Calu3 (cell line): ENCODE data around the gene USP24. TPM values are rescaled to one million over a fixed set of nuclear protein-coding genes. Genes with fewer than 3 reads are reported as not detected.
"Not testable (repeated sequence)": the region's sequence is repeated elsewhere in the genome, so short reads cannot be mapped to it uniquely, and the experiment has no call there.

Experiments
- BruUV-seq: library from RNA; stranded (reverse); fragments of 400-500 nt; replicated peaks from 2 replicates; lab custom pipeline; 2021; lab: Mats Ljungman, UMichigan
- CTCF ChIA-PET: fragments of 300-600 bp; sonication (Branson Sonifier 250); formaldehyde crosslinking; loops from one replicate; lab custom pipeline; 2022; ENCODE audit warnings: antibody characterized with exemption; lab: Charles Lee
- DNase-seq: peaks from one replicate; pipeline ENCODE4 v3.0.0; 2022
- H3K27ac Mint-ChIP-seq: one replicate; pipeline ENCODE4 v1.8.0; 2022; ENCODE audit warnings: mixed read lengths; ENCODE audit not compliant: unreplicated experiment
- H3K27me3 Mint-ChIP-seq: one replicate; pipeline ENCODE4 v1.8.0; 2022; ENCODE audit warnings: mixed read lengths; ENCODE audit not compliant: unreplicated experiment
- H3K36me3 Mint-ChIP-seq: one replicate; pipeline ENCODE4 v1.8.0; 2022; ENCODE audit warnings: mild to moderate bottlenecking, moderate library complexity, mixed read lengths; ENCODE audit not compliant: insufficient read depth, unreplicated experiment
- H3K4me1 Mint-ChIP-seq: one replicate; pipeline ENCODE4 v1.8.0; 2022; ENCODE audit warnings: mild to moderate bottlenecking, low read depth, mixed read lengths; ENCODE audit not compliant: unreplicated experiment
- H3K4me3 Mint-ChIP-seq: one replicate; pipeline ENCODE4 v1.8.0; 2022; ENCODE audit warnings: mild to moderate bottlenecking, low read depth, moderate library complexity, mixed read lengths; ENCODE audit not compliant: unreplicated experiment
- H3K9me3 Mint-ChIP-seq: one replicate; pipeline ENCODE4 v1.8.0; 2022; ENCODE audit warnings: low read depth, mixed read lengths; ENCODE audit not compliant: unreplicated experiment
- CTCF ChIP-seq: fragments of 200-600 bp; IDR thresholded peaks from one replicate; pipeline ENCODE4 v1.8.0; 2022; ENCODE audit warnings: antibody characterized with exemption; ENCODE audit not compliant: unreplicated experiment
- intact Hi-C: fragments of 100-400 bp; cut with micrococcal nuclease; formaldehyde crosslinking; loops from one replicate; pipeline ENCODE4 v1.10.0; 2022; ENCODE audit not compliant: unreplicated experiment
- total RNA-seq: library from RNA; stranded (reverse); gene quantifications from 2 replicates; pipeline ENCODE4 v1.2.3, GENCODE V29; 2022

The USP24 gene
- total RNA-seq, 1 experiment from 2014 or later, result 45.3 TPM

- no TSS peak for BruUV-seq
- H3K27me3 Mint-ChIP-seq, result no peaks in the 10 kb centered on the region
- H3K4me3 Mint-ChIP-seq, result no peak overlapping the region
- no peak for DNase-seq
- H3K36me3 Mint-ChIP-seq, result peaks cover 57% of the 10 kb centered on the region
- H3K4me1 Mint-ChIP-seq, result no peaks in the 10 kb centered on the region
- intact Hi-C loops, result no loop called here
- no peak for TF ChIP-seq CTCF
- no peak overlapping the region for H3K27ac Mint-ChIP-seq
- no peaks in the 10 kb centered on the region for H3K9me3 Mint-ChIP-seq
- CTCF ChIA-PET, result no interaction called here
These were observed 97.2 kb downstream of the USP24 start for GRCh38 chr1:55117941-55118340.

GRCh38 chr1:55109005-55109404, 106.2 kb downstream of the USP24 start:
- H3K27me3 Mint-ChIP-seq, H3K27ac Mint-ChIP-seq, H3K4me3 Mint-ChIP-seq, DNase-seq, H3K4me1 Mint-ChIP-seq, H3K9me3 Mint-ChIP-seq, CTCF ChIA-PET, BruUV-seq: not testable (repeated sequence)
- intact Hi-C loops, result loop anchor here (10.0 kb wide), 1 partner anchor 64 kb away; no protein-coding TSS in a partner anchor
- peaks cover 59% of the 10 kb centered on the region for H3K36me3 Mint-ChIP-seq

- peaks cover 10% of the 10 kb centered on the region for H3K4me1 Mint-ChIP-seq
- no peak overlapping the region for H3K4me3 Mint-ChIP-seq
- H3K27me3 Mint-ChIP-seq, result no peaks in the 10 kb centered on the region
- no TSS peak for BruUV-seq
- CTCF ChIA-PET, result no interaction called here
- peaks cover 47% of the 10 kb centered on the region for H3K36me3 Mint-ChIP-seq
- no peak for DNase-seq
- H3K9me3 Mint-ChIP-seq, result no peaks in the 10 kb centered on the region
- H3K27ac Mint-ChIP-seq, result no peak overlapping the region
- TF ChIP-seq CTCF, result no peak
- intact Hi-C loops, result loop anchor here (10.0 kb wide), 1 partner anchor 62 kb away; no protein-coding TSS in a partner anchor
These were observed 108.1 kb downstream of the USP24 start for GRCh38 chr1:55107101-55107500.

GRCh38 chr1:55103891-55104290, 111.3 kb downstream of the USP24 start:
- H3K9me3 Mint-ChIP-seq, result no peaks in the 10 kb centered on the region
- CTCF ChIA-PET, result interaction anchor here (0.7 kb wide), 1 partner anchor 159 kb away, joined by 3 read pairs; no protein-coding TSS in a partner anchor
- no peak for DNase-seq
- intact Hi-C loops, result loop anchor here (10.0 kb wide), 1 partner anchor 59 kb away; no protein-coding TSS in a partner anchor
- H3K36me3 Mint-ChIP-seq, result peaks cover 38% of the 10 kb centered on the region
- no TSS peak for BruUV-seq
- no peaks in the 10 kb centered on the region for H3K27me3 Mint-ChIP-seq
- no peak overlapping the region for H3K27ac Mint-ChIP-seq
- TF ChIP-seq CTCF, result no peak
- no peak overlapping the region for H3K4me3 Mint-ChIP-seq
- H3K4me1 Mint-ChIP-seq, result peaks cover 10% of the 10 kb centered on the region

- no peak for TF ChIP-seq CTCF
- H3K27me3 Mint-ChIP-seq, result no peaks in the 10 kb centered on the region
- no peak overlapping the region for H3K27ac Mint-ChIP-seq
- CTCF ChIA-PET, result no interaction called here
- no peak overlapping the region for H3K4me3 Mint-ChIP-seq
- peaks cover 52% of the 10 kb centered on the region for H3K36me3 Mint-ChIP-seq
- no peaks in the 10 kb centered on the region for H3K9me3 Mint-ChIP-seq
- no peaks in the 10 kb centered on the region for H3K4me1 Mint-ChIP-seq
- intact Hi-C loops, result no loop called here
- no peak for DNase-seq
- BruUV-seq, result no TSS peak
These were observed 120.1 kb downstream of the USP24 start for GRCh38 chr1:55095095-55095494.
